GM18873 (cell line): ENCODE results near the gene FLT1.

Experiments used
- ATAC-seq: cut with Tn5 transposase; IDR thresholded peaks from one replicate; pipeline ENCODE4 v1.9.1; 2021; ENCODE audit warnings: mild to moderate bottlenecking, moderate library complexity, moderate number of reproducible peaks; ENCODE audit not compliant: unreplicated experiment, low FRiP score

Gene FLT1

GRCh38 chr13:28396053-28396452, 98.9 kb downstream of the FLT1 start:
- no peak for ATAC-seq

GRCh38 chr13:28394422-28394821, 100.5 kb downstream of the FLT1 start:
- ATAC-seq, result no peak

GRCh38 chr13:28392896-28393505, 101.9 kb downstream of the FLT1 start:
- ATAC-seq, result no peak

- no peak for ATAC-seq
Observed at GRCh38 chr13:28392428-28392827, 102.5 kb downstream of the FLT1 start.

- no peak for ATAC-seq
Observed at GRCh38 chr13:28387740-28388501, 107.0 kb downstream of the FLT1 start.

GRCh38 chr13:28385362-28385761, 109.6 kb downstream of the FLT1 start:
- ATAC-seq, result no peak

GRCh38 chr13:28384789-28385188, 110.1 kb downstream of the FLT1 start:
- no peak for ATAC-seq

- no peak for ATAC-seq
Observed at GRCh38 chr13:28380319-28380718, 114.6 kb downstream of the FLT1 start.

- ATAC-seq, result no peak
Observed at GRCh38 chr13:28379371-28380083, 115.4 kb downstream of the FLT1 start.

- no peak for ATAC-seq
Observed at GRCh38 chr13:28376604-28377003, 118.3 kb downstream of the FLT1 start.

GRCh38 chr13:28375250-28375930, 119.5 kb downstream of the FLT1 start:
- no peak for ATAC-seq

- ATAC-seq, result no peak
Observed at GRCh38 chr13:28373810-28374209, 121.1 kb downstream of the FLT1 start.

- ATAC-seq, result no peak
Observed at GRCh38 chr13:28370448-28370847, 124.5 kb downstream of the FLT1 start.

GRCh38 chr13:28358708-28359107, 136.2 kb downstream of the FLT1 start:
- no peak for ATAC-seq

- ATAC-seq, result no peak
Observed at GRCh38 chr13:28357911-28358433, 137.0 kb downstream of the FLT1 start.

- ATAC-seq, result no peak
Observed at GRCh38 chr13:28357247-28357825, 137.6 kb downstream of the FLT1 start.

- no peak for ATAC-seq
Observed at GRCh38 chr13:28356561-28357021, 138.3 kb downstream of the FLT1 start.

- ATAC-seq, result no peak
Observed at GRCh38 chr13:28355822-28356371, 139.0 kb downstream of the FLT1 start.

GRCh38 chr13:28355046-28355821, 139.7 kb downstream of the FLT1 start:
- ATAC-seq, result no peak
